Measurements from ENCODE around the gene FOXA1. TPM values are rescaled to one million over a fixed set of nuclear protein-coding genes. Genes with fewer than 3 reads are reported as not detected.

FOXA1 gene
- total RNA-seq, 1 donor from 2014 or later: 7.4 TPM

DNA sequence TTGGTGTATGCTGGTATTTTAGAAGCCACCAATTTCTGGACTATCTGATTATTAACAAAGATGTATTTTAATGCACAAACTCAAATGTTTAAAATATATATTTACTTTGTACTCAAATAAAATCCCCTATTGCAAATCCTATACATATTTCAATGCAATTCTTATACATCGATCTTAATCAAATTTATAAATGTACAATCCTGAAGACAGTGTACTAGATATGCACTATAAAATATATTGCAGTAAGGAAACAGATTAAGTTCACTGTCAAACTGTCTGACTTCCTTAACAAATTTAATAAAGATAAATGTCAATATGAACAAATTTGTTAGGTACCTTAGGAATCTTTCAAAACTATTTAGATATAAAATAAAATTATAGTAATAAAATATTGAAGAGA is 43.9 kb downstream of the FOXA1 start:
- TF ChIP-seq, protein P1, sequence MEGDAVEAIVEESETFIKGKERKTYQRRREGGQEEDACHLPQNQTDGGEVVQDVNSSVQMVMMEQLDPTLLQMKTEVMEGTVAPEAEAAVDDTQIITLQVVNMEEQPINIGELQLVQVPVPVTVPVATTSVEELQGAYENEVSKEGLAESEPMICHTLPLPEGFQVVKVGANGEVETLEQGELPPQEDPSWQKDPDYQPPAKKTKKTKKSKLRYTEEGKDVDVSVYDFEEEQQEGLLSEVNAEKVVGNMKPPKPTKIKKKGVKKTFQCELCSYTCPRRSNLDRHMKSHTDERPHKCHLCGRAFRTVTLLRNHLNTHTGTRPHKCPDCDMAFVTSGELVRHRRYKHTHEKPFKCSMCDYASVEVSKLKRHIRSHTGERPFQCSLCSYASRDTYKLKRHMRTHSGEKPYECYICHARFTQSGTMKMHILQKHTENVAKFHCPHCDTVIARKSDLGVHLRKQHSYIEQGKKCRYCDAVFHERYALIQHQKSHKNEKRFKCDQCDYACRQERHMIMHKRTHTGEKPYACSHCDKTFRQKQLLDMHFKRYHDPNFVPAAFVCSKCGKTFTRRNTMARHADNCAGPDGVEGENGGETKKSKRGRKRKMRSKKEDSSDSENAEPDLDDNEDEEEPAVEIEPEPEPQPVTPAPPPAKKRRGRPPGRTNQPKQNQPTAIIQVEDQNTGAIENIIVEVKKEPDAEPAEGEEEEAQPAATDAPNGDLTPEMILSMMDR (IDR thresholded peaks at IDR 0.05; ENCODE audit: insufficient read depth, low read length, poor library complexity, severe bottlenecking): no peak
- DNase-seq (ENCODE audit: low read depth): no peak
- H3K36me3 ChIP-seq (ENCODE audit: control insufficient read depth, insufficient read depth, low read length): no peaks in the 10 kb centered on the region
- H3K27me3 ChIP-seq (ENCODE audit: control insufficient read depth, insufficient read depth, low read length): no peaks in the 10 kb centered on the region
- no peak overlapping the region for H3K4me3 ChIP-seq (ENCODE audit: low read depth, low read length)

GRCh38 chr14:37550511-37550910 is 44.5 kb downstream of the FOXA1 start:
- TF ChIP-seq, protein P1 (IDR thresholded peaks at IDR 0.05; ENCODE audit: insufficient read depth, low read length, poor library complexity, severe bottlenecking): no peak
- no peak for DNase-seq (ENCODE audit: low read depth)
- no peak overlapping the region for H3K4me3 ChIP-seq (ENCODE audit: low read depth, low read length)
- H3K36me3 ChIP-seq (ENCODE audit: control insufficient read depth, insufficient read depth, low read length): no peaks in the 10 kb centered on the region
- H3K27me3 ChIP-seq (ENCODE audit: control insufficient read depth, insufficient read depth, low read length): no peaks in the 10 kb centered on the region

- Histone ChIP-seq H3K27me3 (ENCODE audit: control insufficient read depth, insufficient read depth, low read length) (no peaks in the 10 kb centered on the region), H3K36me3 (ENCODE audit: control insufficient read depth, insufficient read depth, low read length) (no peaks in the 10 kb centered on the region), H3K4me3 (ENCODE audit: low read depth, low read length) (no peak overlapping the region)
- DNase-seq (ENCODE audit: low read depth): no peak
- TF ChIP-seq, protein P1 (IDR thresholded peaks at IDR 0.05; ENCODE audit: insufficient read depth, low read length, poor library complexity, severe bottlenecking): no peak
These were observed 48.2 kb downstream of the FOXA1 start for GRCh38 chr14:37546621-37547447.

- TF ChIP-seq, protein P1 (IDR thresholded peaks at IDR 0.05; ENCODE audit: insufficient read depth, low read length, poor library complexity, severe bottlenecking): no peak
- DNase-seq (ENCODE audit: low read depth): no peak
- Histone ChIP-seq H3K27me3 (ENCODE audit: control insufficient read depth, insufficient read depth, low read length) (no peaks in the 10 kb centered on the region), H3K36me3 (ENCODE audit: control insufficient read depth, insufficient read depth, low read length) (no peaks in the 10 kb centered on the region), H3K4me3 (ENCODE audit: low read depth, low read length) (no peak overlapping the region)
These were observed 49.9 kb downstream of the FOXA1 start for GRCh38 chr14:37545174-37545573.

GRCh38 chr14:37544407-37544806 is 50.6 kb downstream of the FOXA1 start:
- TF ChIP-seq, protein P1 (IDR thresholded peaks at IDR 0.05; ENCODE audit: insufficient read depth, low read length, poor library complexity, severe bottlenecking): no peak
- Histone ChIP-seq H3K27me3 (ENCODE audit: control insufficient read depth, insufficient read depth, low read length) (no peaks in the 10 kb centered on the region), H3K4me3 (ENCODE audit: low read depth, low read length) (no peak overlapping the region), H3K36me3 (ENCODE audit: control insufficient read depth, insufficient read depth, low read length) (no peaks in the 10 kb centered on the region)
- no peak for DNase-seq (ENCODE audit: low read depth)

- no peak for DNase-seq (ENCODE audit: low read depth)
- no peaks in the 10 kb centered on the region for H3K27me3 ChIP-seq (ENCODE audit: control insufficient read depth, insufficient read depth, low read length)
These were observed 55.1 kb downstream of the FOXA1 start for GRCh38 chr14:37539992-37540391.

More at GRCh38 chr14:37539992-37540391, 55.1 kb downstream of the FOXA1 start:
- Histone ChIP-seq H3K36me3 (ENCODE audit: control insufficient read depth, insufficient read depth, low read length) (no peaks in the 10 kb centered on the region), H3K4me3 (ENCODE audit: low read depth, low read length) (no peak overlapping the region)
- TF ChIP-seq, protein P1 (IDR thresholded peaks at IDR 0.05; ENCODE audit: insufficient read depth, low read length, poor library complexity, severe bottlenecking): no peak
